ENCODE measurements around the gene MAP1LC3A. TPM values are rescaled to one million over a fixed set of nuclear protein-coding genes. Genes with fewer than 3 reads are reported as not detected.

MAP1LC3A gene
- total RNA-seq, 1 donor from 2014 or later, result 71.5 TPM

GRCh38 chr20:34534391-34535165, 23.9 kb upstream of the MAP1LC3A start:
- Histone ChIP-seq H3K4me1 (peaks cover 12% of the 10 kb centered on the region), H3K27ac (no peak overlapping the region), H3K4me3 (no peak overlapping the region), H3K36me3 (peaks cover 0 to 73% of the 10 kb centered on the region in 2 donors), H3K27me3 (no peaks in the 10 kb centered on the region), H3K9me3 (no peaks in the 10 kb centered on the region)
- TF ChIP-seq POLR2A (IDR thresholded peaks at IDR 0.05) (no peak), CTCF (IDR thresholded peaks at IDR 0.05) (no peak), POLR2AphosphoS5 (IDR thresholded peaks at IDR 0.05; ENCODE audit: insufficient read depth in 1 of 2, low read depth in 1 of 2) (no peak)
- intact Hi-C loops (cut with DNase I), result loop anchor here (10.0 kb wide), 1 partner anchor 170 kb away; the partner anchor contains the start of gene TP53INP2
- DNase-seq (ENCODE audit: extremely low spot score in 2 of 2), result no peak

- TF ChIP-seq POLR2A (IDR thresholded peaks at IDR 0.05) (no peak), POLR2AphosphoS5 (IDR thresholded peaks at IDR 0.05; ENCODE audit: insufficient read depth in 1 of 2, low read depth in 1 of 2) (no peak), CTCF (IDR thresholded peaks at IDR 0.05) (no peak)
- DNase-seq (ENCODE audit: extremely low spot score in 2 of 2), result no peak
- intact Hi-C loops (cut with DNase I), result loop anchor here (10.0 kb wide), 1 partner anchor 169 kb away; the partner anchor contains the start of gene TP53INP2
- Histone ChIP-seq H3K4me1 (peaks cover 4% of the 10 kb centered on the region), H3K36me3 (peaks cover 0 to 66% of the 10 kb centered on the region in 2 donors), H3K27ac (no peak overlapping the region), H3K27me3 (no peaks in the 10 kb centered on the region), H3K9me3 (no peaks in the 10 kb centered on the region), H3K4me3 (no peak overlapping the region)
Observed at GRCh38 chr20:34535301-34535840, 23.1 kb upstream of the MAP1LC3A start.

GRCh38 chr20:34535857-34536256, 22.7 kb upstream of the MAP1LC3A start:
- H3K9me3 ChIP-seq, result no peaks in the 10 kb centered on the region
- no peak for DNase-seq (ENCODE audit: extremely low spot score in 2 of 2)
- no peaks in the 10 kb centered on the region for H3K27me3 ChIP-seq
- peaks cover 0 to 66% of the 10 kb centered on the region in 2 donors for H3K36me3 ChIP-seq
- intact Hi-C loops (cut with DNase I), result loop anchor here (10.0 kb wide), 1 partner anchor 169 kb away; the partner anchor contains the start of gene TP53INP2
- no peak overlapping the region for H3K4me3 ChIP-seq
- H3K27ac ChIP-seq, result no peak overlapping the region
- TF ChIP-seq POLR2A (IDR thresholded peaks at IDR 0.05), result no peak
- TF ChIP-seq POLR2AphosphoS5 (IDR thresholded peaks at IDR 0.05; ENCODE audit: insufficient read depth in 1 of 2, low read depth in 1 of 2), result no peak
- TF ChIP-seq CTCF (IDR thresholded peaks at IDR 0.05), result no peak
- no peaks in the 10 kb centered on the region for H3K4me1 ChIP-seq

- Histone ChIP-seq H3K4me3 (no peak overlapping the region), H3K27me3 (no peaks in the 10 kb centered on the region), H3K36me3 (peaks cover 0 to 65% of the 10 kb centered on the region in 2 donors), H3K4me1 (no peaks in the 10 kb centered on the region), H3K27ac (no peak overlapping the region), H3K9me3 (no peaks in the 10 kb centered on the region)
- TF ChIP-seq POLR2AphosphoS5 (IDR thresholded peaks at IDR 0.05; ENCODE audit: insufficient read depth in 1 of 2, low read depth in 1 of 2), result no peak
- peak in 1 of 3 experiments; percentile 15 for TF ChIP-seq CTCF (IDR thresholded peaks at IDR 0.05)
- intact Hi-C loops (cut with DNase I), result loop anchor here (10.0 kb wide), 1 partner anchor 168 kb away; the partner anchor contains the start of gene TP53INP2
- no peak for DNase-seq (ENCODE audit: extremely low spot score in 2 of 2)
Observed at GRCh38 chr20:34536798-34537394, 21.6 kb upstream of the MAP1LC3A start.

Measured in vagina (tissue), 2 donors.